ENCODE measurements around the gene CLSTN2.

CLSTN2 gene

GRCh38 chr3:140290105-140290504 is 355.1 kb downstream of the CLSTN2 start:
- ChIA-PET CTCF (interaction anchor here (0.6 kb wide), 1 partner anchor 185 kb away, joined by 3 read pairs; no protein-coding TSS in a partner anchor), POLR2A (no interaction called here)
- DNase-seq (ENCODE audit: extremely low spot score), result no peak
- no peak for TF ChIP-seq FOXM1 (IDR thresholded peaks at IDR 0.05; ENCODE audit: borderline replicate concordance)
- no peak for TF ChIP-seq SP1 (IDR thresholded peaks at IDR 0.05)
- TF ChIP-seq L3MBTL2 (conservative IDR thresholded peaks at IDR 0.05), result no peak
- TF ChIP-seq NFRKB (IDR thresholded peaks at IDR 0.05), result no peak
- TF ChIP-seq FOXA1 (IDR thresholded peaks at IDR 0.05), result no peak
- TF ChIP-seq HDGF (IDR thresholded peaks at IDR 0.05; ENCODE audit: borderline replicate concordance), result no peak
- TF ChIP-seq LEF1 (IDR thresholded peaks at IDR 0.05; ENCODE audit: borderline replicate concordance), result no peak
- no peak for TF ChIP-seq ARNT (IDR thresholded peaks at IDR 0.05)
- TF ChIP-seq BHLHE40 (IDR thresholded peaks at IDR 0.05; ENCODE audit: borderline replicate concordance), result no peak

- ChIA-PET POLR2A (no interaction called here), CTCF (no interaction called here)
- DNase-seq (ENCODE audit: extremely low spot score), result no peak
- TF ChIP-seq CTBP1 (IDR thresholded peaks at IDR 0.05; ENCODE audit: borderline replicate concordance), result no peak
- no peak for TF ChIP-seq ELF4 (IDR thresholded peaks at IDR 0.05)
- TF ChIP-seq TARDBP (IDR thresholded peaks at IDR 0.05), result no peak
- TF ChIP-seq NFRKB (IDR thresholded peaks at IDR 0.05), result no peak
- TF ChIP-seq BHLHE40 (IDR thresholded peaks at IDR 0.05; ENCODE audit: borderline replicate concordance), result no peak
- no peak for TF ChIP-seq FOXM1 (IDR thresholded peaks at IDR 0.05; ENCODE audit: borderline replicate concordance)
Measured at GRCh38 chr3:140292170-140292569, 357.2 kb downstream of the CLSTN2 start.

DNA sequence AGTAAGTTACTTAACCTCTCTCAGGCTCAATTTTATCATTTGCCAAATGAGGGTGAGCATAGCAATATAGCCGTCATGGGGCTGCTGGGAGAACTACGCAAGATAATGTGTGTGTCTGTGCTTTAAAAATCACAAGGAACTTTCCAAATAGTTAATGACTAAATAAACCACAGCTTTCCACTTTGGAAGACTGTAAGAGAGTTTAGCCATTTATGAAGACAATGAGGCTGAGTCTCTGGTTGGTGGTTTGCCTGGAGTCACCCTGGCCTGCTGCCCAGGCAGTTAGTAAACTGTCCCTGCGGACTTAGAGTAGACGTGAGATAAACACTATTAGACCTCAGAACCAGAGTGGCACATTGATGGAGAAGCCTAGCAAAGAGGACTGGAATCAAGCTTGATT is 357.7 kb downstream of the CLSTN2 start:
- DNase-seq (ENCODE audit: extremely low spot score), result no peak
- POLR2A ChIA-PET, result no interaction called here
- CTCF ChIA-PET, result no interaction called here
- TF ChIP-seq FOXM1 (IDR thresholded peaks at IDR 0.05; ENCODE audit: borderline replicate concordance) (no peak), SUZ12 (IDR thresholded peaks at IDR 0.05) (no peak), TARDBP (IDR thresholded peaks at IDR 0.05) (no peak), HDGF (IDR thresholded peaks at IDR 0.05; ENCODE audit: borderline replicate concordance) (no peak)

- no peak for DNase-seq (ENCODE audit: extremely low spot score)
- CTCF ChIA-PET, result interaction anchor here (0.7 kb wide), 1 partner anchor 131 kb away, joined by 3 read pairs; no protein-coding TSS in a partner anchor
- POLR2A ChIA-PET, result no interaction called here
- no peak for TF ChIP-seq FOXK2 (IDR thresholded peaks at IDR 0.05)
- TF ChIP-seq CTBP1 (IDR thresholded peaks at IDR 0.05; ENCODE audit: borderline replicate concordance), result no peak
- TF ChIP-seq PKNOX1 (IDR thresholded peaks at IDR 0.05), result no peak
- no peak for TF ChIP-seq FOXA1 (IDR thresholded peaks at IDR 0.05)
- no peak for TF ChIP-seq ARNT (IDR thresholded peaks at IDR 0.05)
- TF ChIP-seq ELF4 (IDR thresholded peaks at IDR 0.05), result no peak
- TF ChIP-seq ZNF384 (IDR thresholded peaks at IDR 0.05), result no peak
- TF ChIP-seq SUZ12 (IDR thresholded peaks at IDR 0.05), result no peak
Measured at GRCh38 chr3:140294058-140294457, 359.1 kb downstream of the CLSTN2 start.

DNA sequence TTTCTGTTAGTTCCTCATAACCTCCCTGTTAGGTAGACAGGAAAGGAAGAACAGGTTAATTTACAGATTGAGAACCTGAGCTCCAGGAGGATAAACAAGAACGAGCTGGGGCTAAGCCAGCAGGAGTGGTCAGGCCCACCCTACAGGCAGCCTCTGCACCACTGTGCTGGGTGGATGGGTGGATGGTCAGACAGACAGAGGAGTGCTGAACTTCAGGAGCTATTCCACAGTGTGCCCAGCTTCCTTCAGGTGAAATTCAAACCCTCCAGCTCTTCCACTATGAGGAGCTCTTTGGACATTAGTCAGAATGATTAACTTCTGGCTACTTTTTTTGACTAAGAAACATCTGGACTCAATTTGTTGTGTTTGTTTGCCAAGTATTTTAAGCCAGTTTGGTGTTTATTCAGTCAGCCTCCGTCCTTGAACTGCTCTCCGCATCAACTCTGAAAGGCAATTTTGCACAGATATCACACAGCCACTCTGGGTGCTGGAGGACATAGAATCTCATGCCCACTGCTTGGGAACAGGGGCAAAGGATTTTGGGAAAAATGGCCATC is 361.9 kb downstream of the CLSTN2 start:
- no peak for TF ChIP-seq FOXK2 (IDR thresholded peaks at IDR 0.05)
- TF ChIP-seq TARDBP (IDR thresholded peaks at IDR 0.05), result no peak
- TF ChIP-seq NFRKB (IDR thresholded peaks at IDR 0.05), result no peak
- TF ChIP-seq SUZ12 (IDR thresholded peaks at IDR 0.05), result no peak
- TF ChIP-seq SP1 (IDR thresholded peaks at IDR 0.05), result no peak
- TF ChIP-seq HDGF (IDR thresholded peaks at IDR 0.05; ENCODE audit: borderline replicate concordance), result no peak
- TF ChIP-seq ARNT (IDR thresholded peaks at IDR 0.05), result no peak
- no peak for TF ChIP-seq ZNF384 (IDR thresholded peaks at IDR 0.05)
- no peak for TF ChIP-seq L3MBTL2 (conservative IDR thresholded peaks at IDR 0.05)
- no peak for TF ChIP-seq BHLHE40 (IDR thresholded peaks at IDR 0.05; ENCODE audit: borderline replicate concordance)
- no peak for TF ChIP-seq CTBP1 (IDR thresholded peaks at IDR 0.05; ENCODE audit: borderline replicate concordance)
- no peak for TF ChIP-seq ELF4 (IDR thresholded peaks at IDR 0.05)
- no peak for TF ChIP-seq LEF1 (IDR thresholded peaks at IDR 0.05; ENCODE audit: borderline replicate concordance)
- no peak for TF ChIP-seq FOXM1 (IDR thresholded peaks at IDR 0.05; ENCODE audit: borderline replicate concordance)
- TF ChIP-seq FOXA1 (IDR thresholded peaks at IDR 0.05), result no peak
- no peak for TF ChIP-seq PKNOX1 (IDR thresholded peaks at IDR 0.05)
- ChIA-PET CTCF (interaction anchor here (1.5 kb wide), 1 partner anchor 22 kb away, joined by 3 read pairs; no protein-coding TSS in a partner anchor), POLR2A (no interaction called here)
- no peak for DNase-seq (ENCODE audit: extremely low spot score)

- no peak for DNase-seq (ENCODE audit: extremely low spot score)
- ChIA-PET POLR2A (no interaction called here), CTCF (interaction anchor here (0.7 to 1.5 kb wide), 2 partner anchors 23 to 742 kb away, joined by 3 read pairs; no protein-coding TSS in a partner anchor)
- TF ChIP-seq FOXK2 (IDR thresholded peaks at IDR 0.05) (no peak), LEF1 (IDR thresholded peaks at IDR 0.05; ENCODE audit: borderline replicate concordance) (no peak), PKNOX1 (IDR thresholded peaks at IDR 0.05) (no peak)
Measured at GRCh38 chr3:140298043-140298442, 363.1 kb downstream of the CLSTN2 start.

DNA sequence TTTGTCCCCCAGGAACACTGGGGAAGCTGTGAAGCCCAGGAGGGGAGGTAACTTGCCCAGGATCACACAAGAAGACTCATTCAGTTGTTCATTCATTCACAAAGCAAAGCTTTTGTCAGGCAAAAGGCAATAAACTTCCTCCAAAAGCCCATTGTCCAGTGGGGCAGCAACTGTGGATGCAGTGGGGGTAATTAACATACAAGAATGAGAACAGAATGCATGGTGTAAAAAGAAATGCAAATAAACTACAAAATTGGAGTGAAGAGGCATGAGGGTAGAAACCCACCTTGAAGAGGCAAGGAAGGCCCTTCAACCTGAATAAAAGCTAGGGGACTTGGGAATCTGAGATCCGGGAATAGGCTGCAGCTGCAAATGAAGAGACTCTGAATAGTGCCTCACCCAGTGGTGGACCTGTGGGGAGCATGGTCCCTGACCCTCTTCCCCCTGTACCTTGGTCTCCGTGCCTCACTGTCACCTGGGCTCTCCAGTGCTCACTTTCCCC is 363.6 kb downstream of the CLSTN2 start:
- ChIA-PET CTCF (no interaction called here), POLR2A (no interaction called here)
- TF ChIP-seq ARNT (IDR thresholded peaks at IDR 0.05) (no peak), FOXA1 (IDR thresholded peaks at IDR 0.05) (no peak), CTBP1 (IDR thresholded peaks at IDR 0.05; ENCODE audit: borderline replicate concordance) (no peak), L3MBTL2 (conservative IDR thresholded peaks at IDR 0.05) (no peak), NFRKB (IDR thresholded peaks at IDR 0.05) (no peak), FOXK2 (IDR thresholded peaks at IDR 0.05) (no peak), PKNOX1 (IDR thresholded peaks at IDR 0.05) (no peak), ZNF384 (IDR thresholded peaks at IDR 0.05) (no peak), SUZ12 (IDR thresholded peaks at IDR 0.05) (no peak), HDGF (IDR thresholded peaks at IDR 0.05; ENCODE audit: borderline replicate concordance) (no peak), LEF1 (IDR thresholded peaks at IDR 0.05; ENCODE audit: borderline replicate concordance) (no peak), SP1 (IDR thresholded peaks at IDR 0.05) (no peak), BHLHE40 (IDR thresholded peaks at IDR 0.05; ENCODE audit: borderline replicate concordance) (no peak), FOXM1 (IDR thresholded peaks at IDR 0.05; ENCODE audit: borderline replicate concordance) (no peak)
- no peak for DNase-seq (ENCODE audit: extremely low spot score)

Measured in HEK293T (cell line).